HEK293 (cell line): ENCODE results near the gene ATP8B1.

Experiments used
- SP2 ChIP-seq: fragments of 450-650 bp; formaldehyde crosslinking; IDR thresholded peaks from 2 replicates; pipeline ENCODE4 v1.5.1; 2016; ENCODE audit warnings: missing biosample characterization, missing genetic modification characterization
- ZFHX2 ChIP-seq: fragments of 450-650 bp; formaldehyde crosslinking; conservative IDR thresholded peaks from 2 replicates; pipeline ENCODE4 v1.5.1; 2016; ENCODE audit warnings: missing biosample characterization, missing genetic modification characterization
- ZNF23 ChIP-seq: fragments of 450-650 bp; formaldehyde crosslinking; IDR thresholded peaks from 2 replicates; pipeline ENCODE4 v1.5.1; 2016; ENCODE audit warnings: missing biosample characterization, missing genetic modification characterization, borderline replicate concordance

DNA sequence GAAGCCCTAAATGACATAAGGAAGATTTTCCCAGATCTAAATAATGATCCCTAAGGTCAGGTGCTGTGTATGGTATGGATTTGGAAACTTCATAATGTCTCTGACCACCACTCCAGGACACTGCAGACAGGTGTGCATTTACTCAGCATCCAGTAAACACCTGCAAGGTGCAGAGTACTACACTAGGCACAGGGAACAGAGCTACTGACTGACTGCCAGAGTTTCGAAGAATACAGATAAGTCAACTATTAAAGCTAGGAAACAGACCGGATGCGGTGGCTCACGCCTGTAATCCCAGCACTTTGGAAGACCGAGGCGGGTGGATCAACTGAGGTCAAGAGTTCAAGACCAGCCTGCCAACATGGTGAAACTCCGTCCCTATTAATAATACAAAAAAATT is 65.0 kb downstream of the ATP8B1 start:
- no peak for TF ChIP-seq ZNF23 (tag by site-specific recombination)
- TF ChIP-seq SP2 (tag by site-specific recombination) = no peak
- TF ChIP-seq ZFHX2 (tag by site-specific recombination) = no peak
